SKM-1 (cell line): ENCODE measurements around the gene GNG12.

Experiments used
- DNase-seq: peaks from one replicate; lab custom pipeline; 2025; ENCODE audit not compliant: unreplicated experiment; lab: John Stamatoyannopoulos, UW

Gene GNG12

GRCh38 chr1:67755619-67756018, 77.6 kb downstream of the GNG12 start:
- DNase-seq = no peak

- DNase-seq = no peak
Measured at GRCh38 chr1:67755160-67755559, 78.1 kb downstream of the GNG12 start.

GRCh38 chr1:67754526-67754920, 78.7 kb downstream of the GNG12 start:
- no peak for DNase-seq

GRCh38 chr1:67753776-67754525, 79.3 kb downstream of the GNG12 start:
- no peak for DNase-seq

- DNase-seq = no peak
Measured at GRCh38 chr1:67752306-67752705, 81.0 kb downstream of the GNG12 start.

- no peak for DNase-seq
Measured at GRCh38 chr1:67750691-67751054, 82.6 kb downstream of the GNG12 start.

- DNase-seq = no peak
Measured at GRCh38 chr1:67749844-67750690, 83.2 kb downstream of the GNG12 start.

- no peak for DNase-seq
Measured at GRCh38 chr1:67749263-67749843, 83.9 kb downstream of the GNG12 start.

GRCh38 chr1:67748630-67749029, 84.6 kb downstream of the GNG12 start:
- DNase-seq = no peak

GRCh38 chr1:67747671-67748546, 85.4 kb downstream of the GNG12 start:
- DNase-seq = no peak

GRCh38 chr1:67745875-67746698, 87.2 kb downstream of the GNG12 start:
- DNase-seq = no peak

GRCh38 chr1:67743072-67743725, 90.1 kb downstream of the GNG12 start:
- DNase-seq = no peak

- DNase-seq = no peak
Measured at GRCh38 chr1:67741736-67742135, 91.5 kb downstream of the GNG12 start.

GRCh38 chr1:67741121-67741520, 92.1 kb downstream of the GNG12 start:
- no peak for DNase-seq

- no peak for DNase-seq
Measured at GRCh38 chr1:67740543-67740942, 92.7 kb downstream of the GNG12 start.

GRCh38 chr1:67739361-67739760, 93.9 kb downstream of the GNG12 start:
- DNase-seq = no peak

GRCh38 chr1:67738401-67738800, 94.9 kb downstream of the GNG12 start:
- DNase-seq = no peak

GRCh38 chr1:67737875-67738274, 95.4 kb downstream of the GNG12 start:
- DNase-seq = no peak

- no peak for DNase-seq
Measured at GRCh38 chr1:67736750-67737149, 96.5 kb downstream of the GNG12 start.
